HEK293 (cell line): ENCODE results near the gene DYNC1I1.

Experiments used
- CTCF ChIP-seq: fragments of 450-650 bp; formaldehyde crosslinking; IDR thresholded peaks from 2 replicates; pipeline ENCODE4 v1.5.1; 2016; ENCODE audit warnings: missing biosample characterization, missing genetic modification characterization
- ZNF114 ChIP-seq: fragments of 450-650 bp; formaldehyde crosslinking; IDR thresholded peaks from 2 replicates; pipeline ENCODE4 v1.5.0; 2017; ENCODE audit warnings: missing biosample characterization, missing genetic modification characterization

- TF ChIP-seq ZNF114 (tag by site-specific recombination) (no peak), CTCF (tag by site-specific recombination) (no peak)
Measured at GRCh38 chr7:96033009-96033598, 260.8 kb downstream of the DYNC1I1 start.
